WTC11 (cell line): ENCODE measurements around the gene NR4A3. TPM values are rescaled to one million over a fixed set of nuclear protein-coding genes. Genes with fewer than 3 reads are reported as not detected.
A peak's percentile ranks its signal among the peaks of the same experiment; 100 is the strongest.

Source experiments
- ATAC-seq: fragments of 200-7000 bp; cut with Tn5 transposase; 2 replicates; pipeline ENCODE4 v1.10.0; 2021; ENCODE audit warnings: mild to moderate bottlenecking, moderate library complexity
- Bru-seq: library from RNA; stranded (reverse); fragments of 400-500 nt; gene quantifications from one replicate; lab custom pipeline; 2021; lab: Mats Ljungman, UMichigan
- CTCF ChIA-PET: fragments of 300-600 bp; sonication (Branson Sonifier 250); formaldehyde crosslinking; loops from one replicate; lab custom pipeline; 2021; ENCODE audit warnings: antibody characterized with exemption; lab: Charles Lee
- POLR2A ChIA-PET: fragments of 350-600 bp; sonication (Branson Sonifier 250); formaldehyde crosslinking; loops from one replicate; lab custom pipeline; 2021; ENCODE audit warnings: antibody characterized with exemption; lab: Charles Lee
- DNase-seq: peaks from one replicate; pipeline ENCODE4 v3.0.0; 2021; ENCODE audit warnings: low spot score
- H3K27ac Mint-ChIP-seq: 2 replicates; pipeline ENCODE4 v1.8.0; 2021; ENCODE audit warnings: mixed read lengths
- H3K27me3 Mint-ChIP-seq: 2 replicates; pipeline ENCODE4 v1.8.0; 2021; ENCODE audit warnings: low read depth, mild to moderate bottlenecking, moderate library complexity, mixed read lengths
- H3K36me3 Mint-ChIP-seq: 2 replicates; pipeline ENCODE4 v1.8.0; 2021; ENCODE audit warnings: mixed read lengths
- H3K4me1 Mint-ChIP-seq: 2 replicates; pipeline ENCODE4 v1.8.0; 2022; ENCODE audit warnings: mixed read lengths
- H3K4me3 Mint-ChIP-seq: 2 replicates; pipeline ENCODE4 v1.8.0; 2021; ENCODE audit warnings: mild to moderate bottlenecking, moderate library complexity, mixed read lengths
- H3K9me3 Mint-ChIP-seq: 2 replicates; pipeline ENCODE4 v1.8.0; 2021; ENCODE audit warnings: mixed read lengths
- ARID4B ChIP-seq: sonication (generic); formaldehyde crosslinking; IDR thresholded peaks from 2 replicates; pipeline ENCODE4 v1.8.0; 2023; ENCODE audit warnings: missing genetic modification reagents, mild to moderate bottlenecking, borderline replicate concordance
- CREB1 ChIP-seq: sonication (generic); formaldehyde crosslinking; IDR thresholded peaks from 2 replicates; pipeline ENCODE4 v1.8.0; 2023; ENCODE audit warnings: mild to moderate bottlenecking, missing genetic modification reagents
- CREM ChIP-seq: sonication (generic); formaldehyde crosslinking; IDR thresholded peaks from 2 replicates; pipeline ENCODE4 v1.8.1; 2022; ENCODE audit warnings: mild to moderate bottlenecking, missing genetic modification reagents, moderate library complexity
- ETV6 ChIP-seq: sonication (generic); formaldehyde crosslinking; IDR thresholded peaks from 2 replicates; pipeline ENCODE4 v1.8.1; 2022; ENCODE audit warnings: mild to moderate bottlenecking, missing genetic modification reagents
- FOXP4 ChIP-seq: sonication (generic); formaldehyde crosslinking; IDR thresholded peaks from 2 replicates; pipeline ENCODE4 v1.8.0; 2022; ENCODE audit warnings: mild to moderate bottlenecking, missing genetic modification reagents
- GTF2I ChIP-seq: fragments of 250-450 bp; sonication (Bioruptor Pico); conservative IDR thresholded peaks from 2 replicates; pipeline ENCODE4 v1.4.0; 2021; ENCODE audit warnings: mild to moderate bottlenecking
- HMGA2 ChIP-seq: fragments of 250-450 bp; sonication (Bioruptor Pico); IDR thresholded peaks from 2 replicates; pipeline ENCODE4 v1.4.0; 2021; ENCODE audit warnings: mild to moderate bottlenecking, moderate library complexity
- HMGXB4 ChIP-seq: sonication (generic); formaldehyde crosslinking; IDR thresholded peaks from 2 replicates; pipeline ENCODE4 v1.8.1; 2023; ENCODE audit warnings: mild to moderate bottlenecking, moderate library complexity, missing genetic modification reagents
- JUN ChIP-seq: sonication (generic); formaldehyde crosslinking; IDR thresholded peaks from 2 replicates; pipeline ENCODE4 v1.8.0; 2023; ENCODE audit warnings: mild to moderate bottlenecking, missing genetic modification reagents
- MXD4 ChIP-seq: fragments of 250-450 bp; sonication (Bioruptor Pico); IDR thresholded peaks from 2 replicates; pipeline ENCODE4 v1.8.0; 2021; ENCODE audit warnings: mild to moderate bottlenecking, moderate library complexity, borderline replicate concordance
- NFYB ChIP-seq: sonication (generic); formaldehyde crosslinking; conservative IDR thresholded peaks from 2 replicates; pipeline ENCODE4 v1.8.0; 2022; ENCODE audit warnings: low read depth, missing genetic modification reagents
- OVOL2 ChIP-seq: fragments of 250-450 bp; sonication (Bioruptor Pico); IDR thresholded peaks from 2 replicates; pipeline ENCODE4 v1.9.0; 2021; ENCODE audit warnings: mild to moderate bottlenecking, borderline replicate concordance
- RELA ChIP-seq: sonication (generic); formaldehyde crosslinking; IDR thresholded peaks from 2 replicates; pipeline ENCODE4 v1.8.1; 2022; ENCODE audit warnings: missing genetic modification reagents, mild to moderate bottlenecking, borderline replicate concordance
- RORB ChIP-seq: fragments of 250-450 bp; sonication (Bioruptor Pico); IDR thresholded peaks from 2 replicates; pipeline ENCODE4 v1.9.0; 2021; ENCODE audit warnings: mild to moderate bottlenecking
- SMAD3 ChIP-seq: sonication (generic); formaldehyde crosslinking; IDR thresholded peaks from 2 replicates; pipeline ENCODE4 v1.8.0; 2022; ENCODE audit warnings: missing genetic modification reagents, mild to moderate bottlenecking, borderline replicate concordance
- SOX15 ChIP-seq: fragments of 250-450 bp; sonication (Bioruptor Pico); IDR thresholded peaks from 2 replicates; pipeline ENCODE4 v1.9.0; 2021; ENCODE audit warnings: mild to moderate bottlenecking
- SP1 ChIP-seq: sonication (generic); formaldehyde crosslinking; conservative IDR thresholded peaks from 2 replicates; pipeline ENCODE4 v1.8.1; 2022; ENCODE audit warnings: missing genetic modification reagents
- TEAD1 ChIP-seq: sonication (generic); formaldehyde crosslinking; IDR thresholded peaks from 2 replicates; pipeline ENCODE4 v1.8.0; 2022; ENCODE audit warnings: mild to moderate bottlenecking, missing genetic modification reagents
- USF1 ChIP-seq: sonication (generic); formaldehyde crosslinking; IDR thresholded peaks from 2 replicates; pipeline ENCODE4 v1.8.0; 2022; ENCODE audit warnings: mild to moderate bottlenecking, missing genetic modification reagents
- ZBTB21 ChIP-seq: sonication (generic); formaldehyde crosslinking; IDR thresholded peaks from 2 replicates; pipeline ENCODE4 v1.8.1; 2023; ENCODE audit warnings: mild to moderate bottlenecking, missing genetic modification reagents, borderline replicate concordance
- ZNF121 ChIP-seq: sonication (generic); formaldehyde crosslinking; IDR thresholded peaks from 2 replicates; pipeline ENCODE4 v1.8.0; 2023; ENCODE audit warnings: missing genetic modification reagents
- ZNF138 ChIP-seq: sonication (generic); formaldehyde crosslinking; conservative IDR thresholded peaks from 2 replicates; pipeline ENCODE4 v1.8.1; 2022; ENCODE audit warnings: mild to moderate bottlenecking, moderate library complexity, missing genetic modification reagents
- ZNF396 ChIP-seq: fragments of 250-450 bp; sonication (Bioruptor Pico); IDR thresholded peaks from 2 replicates; pipeline ENCODE4 v1.8.0; 2021; ENCODE audit warnings: mild to moderate bottlenecking, moderate library complexity, borderline replicate concordance
- ZNF532 ChIP-seq: fragments of 250-450 bp; sonication (Bioruptor Pico); IDR thresholded peaks from 2 replicates; pipeline ENCODE4 v1.9.0; 2021; ENCODE audit warnings: mild to moderate bottlenecking, borderline replicate concordance
- ZNF671 ChIP-seq: fragments of 250-450 bp; sonication (Bioruptor Pico); IDR thresholded peaks from 2 replicates; pipeline ENCODE4 v1.8.0; 2021; ENCODE audit warnings: mild to moderate bottlenecking
- long read RNA-seq, 3 experiments: library from RNA in 1 of 3; library from capped mRNA in 1 of 3; library from polyadenylated mRNA in 1 of 3; unstranded in 2 of 3; stranded (forward) in 1 of 3; transcript quantifications; one replicate each; pipeline ENCODE4 v2.0.0, GENCODE V29; 2021
- total RNA-seq: library from RNA; stranded (reverse); gene quantifications from 3 replicates; pipeline ENCODE4 v1.2.3, GENCODE V29; 2021

The NR4A3 gene
- 0.46 to 0.57 TPM (median 0.50 TPM) in 3 replicates for total RNA-seq
- Bru-seq, nascent RNA: percentile 25 among the genes with signal in this experiment
- long read RNA-seq, experiment 1: 0 reads
- long read RNA-seq, experiment 2, partial matches to known transcripts: 0 of 3 reads
- long read RNA-seq, experiment 2, other reads (novel, unspliced or antisense): 3 of 3 reads
- long read RNA-seq, experiment 3: 0 reads

GRCh38 chr9:99821396-99822108, at the start of gene NR4A3:
Gene NR4A3, plus strand, starts transcription at chr9:99821885. Its CDS starts 6,158 bp downstream, at chr9:99828043.
- ATAC-seq (peak; percentile 7), DNase-seq (peak; percentile 84)
- H3K9me3 Mint-ChIP-seq: no peaks in the 10 kb centered on the region
- ChIA-PET POLR2A (interaction anchor here (0.6 kb wide), 2 partner anchors 548 to 1192 kb away, joined by 3 read pairs; no protein-coding TSS in a partner anchor), CTCF (interaction anchor here (0.6 to 2.1 kb wide), 3 partner anchors 77 to 1577 kb away, joined by 3 to 6 read pairs (median 5); partner anchors contain the start of gene ZNF189)
- peaks cover 66% of the 10 kb centered on the region for H3K27me3 Mint-ChIP-seq
- H3K27ac Mint-ChIP-seq: peak within 1 kb of the TSS; percentile 87
- H3K4me1 Mint-ChIP-seq: peaks cover 42% of the 10 kb centered on the region
- H3K36me3 Mint-ChIP-seq: no peaks in the 10 kb centered on the region
- peak within 1 kb of the TSS; percentile 73 for H3K4me3 Mint-ChIP-seq
- TF ChIP-seq ZNF532 (CRISPR knock-in tag) (no peak), GTF2I (CRISPR knock-in tag) (no peak), JUN (CRISPR knock-in tag) (no peak), SOX15 (CRISPR knock-in tag) (no peak), CREM (CRISPR knock-in tag) (peak; percentile 48; the same call in 1 of the 2 replicates), ZBTB21 (CRISPR knock-in tag) (peak; percentile 87), USF1 (no peak), SP1 (CRISPR knock-in tag) (0 out of 2 replicates have a peak, but pooled peaks have one; percentile 28), TEAD1 (CRISPR knock-in tag) (peak; percentile 60; the same call in 1 of the 2 replicates), MXD4 (CRISPR knock-in tag) (no peak), RELA (CRISPR knock-in tag) (no peak), NFYB (CRISPR knock-in tag) (no peak), CREB1 (CRISPR knock-in tag) (no peak), HMGXB4 (CRISPR knock-in tag) (peak; percentile 40; the same call in 1 of the 2 replicates), ZNF138 (CRISPR knock-in tag) (no peak), ARID4B (no peak; the same call in 1 of the 2 replicates), OVOL2 (CRISPR knock-in tag) (no peak), ZNF396 (CRISPR knock-in tag) (no peak), ZNF121 (CRISPR knock-in tag) (no peak), ETV6 (CRISPR knock-in tag) (0 out of 2 replicates have a peak, but pooled peaks have one; percentile 37), RORB (CRISPR knock-in tag) (no peak), FOXP4 (CRISPR knock-in tag) (peak; percentile 52; the same call in 1 of the 2 replicates), SMAD3 (no peak), HMGA2 (CRISPR knock-in tag) (no peak), ZNF671 (CRISPR knock-in tag) (no peak)
